HG03135 (cell line): ENCODE data around the gene IZUMO2.
"Not testable (repeated sequence)": the region's sequence is repeated elsewhere in the genome, so short reads cannot be mapped to it uniquely, and the experiment has no call there.

ENCODE experiments used
- ATAC-seq: cut with Tn5 transposase; IDR thresholded peaks from one replicate; pipeline ENCODE4 v1.9.1; 2021; ENCODE audit warnings: mild to moderate bottlenecking, moderate library complexity; ENCODE audit not compliant: unreplicated experiment

Gene IZUMO2

GRCh38 chr19:50140118-50140845, 22.8 kb downstream of the IZUMO2 start:
- not testable (repeated sequence) for ATAC-seq

GRCh38 chr19:50136603-50137365, 26.3 kb downstream of the IZUMO2 start:
- ATAC-seq = not testable (repeated sequence)

- not testable (repeated sequence) for ATAC-seq
Observed at GRCh38 chr19:50135856-50136602, 27.1 kb downstream of the IZUMO2 start.

- not testable (repeated sequence) for ATAC-seq
Observed at GRCh38 chr19:50134777-50135719, 28.0 kb downstream of the IZUMO2 start.

GRCh38 chr19:50133518-50134492, 29.3 kb downstream of the IZUMO2 start:
- not testable (repeated sequence) for ATAC-seq

GRCh38 chr19:50104012-50104411, 59.1 kb downstream of the IZUMO2 start:
- not testable (repeated sequence) for ATAC-seq

- not testable (repeated sequence) for ATAC-seq
Observed at GRCh38 chr19:50103405-50103804, 59.7 kb downstream of the IZUMO2 start.
